Prostate gland (tissue), 2 donors: ENCODE results near the gene GRIN2B. TPM values are rescaled to one million over a fixed set of nuclear protein-coding genes. Genes with fewer than 3 reads are reported as not detected.

Experiments used
- DNase-seq: peaks from one replicate; pipeline ENCODE4 v3.0.0-alpha.2; 2019; ENCODE audit warnings: low spot score
- H3K27ac ChIP-seq, 2 donors: fragments of 200-600 bp; sonication (generic); 2 replicates each; pipeline ENCODE4 v1.5.1; 2017 to 2019
- H3K27me3 ChIP-seq: fragments of 200-600 bp; sonication (generic); replicated peaks from 2 replicates; pipeline ENCODE4 v1.5.1; 2019; ENCODE audit not compliant: insufficient read depth
- H3K36me3 ChIP-seq, 2 donors: fragments of 200-600 bp; sonication (generic); 1 replicate in 1 of 2; 2 replicates in 1 of 2; pipeline versions ENCODE4 v1.5.1 to v1.8.1; 2017 to 2019
- H3K4me1 ChIP-seq: fragments of 200-600 bp; sonication (generic); replicated peaks from 2 replicates; pipeline ENCODE4 v1.5.1; 2019
- H3K4me3 ChIP-seq, 2 donors: fragments of 200-600 bp; sonication (generic); 2 replicates each; pipeline ENCODE4 v1.5.1; 2017 to 2019
- H3K9me3 ChIP-seq: fragments of 200-600 bp; sonication (generic); 2 replicates; pipeline ENCODE4 v1.5.1; 2017
- CTCF ChIP-seq, 4 experiments: fragments of 200-600 bp in 2 of 4; fragments of 450-650 bp in 2 of 4; sonication (generic) in 2 of 4; IDR thresholded peaks; 1 replicate in 3 of 4; 2 replicates in 1 of 4; pipeline ENCODE4 v1.5.1; 2016 to 2019; ENCODE audit warnings: antibody characterized with exemption in 4 of 4, mild to moderate bottlenecking in 2 of 4, moderate library complexity in 2 of 4
- POLR2A ChIP-seq: fragments of 450-650 bp; IDR thresholded peaks from one replicate; pipeline ENCODE4 v1.6.1; 2016; ENCODE audit warnings: antibody characterized with exemption, mild to moderate bottlenecking
- POLR2AphosphoS5 ChIP-seq: sonication (generic); formaldehyde crosslinking; IDR thresholded peaks from one replicate; pipeline ENCODE4 v1.6.1; 2017; ENCODE audit warnings: antibody characterized with exemption
- WGBS: methylation state at CpG from one replicate; pipeline ENCODE4 v1.1.5; 2018; 5-methylcytosine and 5-hydroxymethylcytosine counted together
- intact Hi-C: fragments of 100-400 bp; cut with DNase I; formaldehyde crosslinking; loops from one replicate; pipeline ENCODE4 v1.14.2; 2022
- total RNA-seq, 2 donors: library from RNA; depleted of rRNA; stranded (reverse); fragments of >200 nt; gene quantifications; one replicate each; pipeline ENCODE4 v1.1.0, GENCODE V29; 2016

The GRIN2B gene
- total RNA-seq, 2 donors from 2014 or later: 0.11 TPM; not detected in 1

GRCh38 chr12:13935169-13935568 lies 46.2 kb downstream of the GRIN2B start:
- H3K4me1 ChIP-seq: no peaks in the 10 kb centered on the region
- H3K27me3 ChIP-seq: no peaks in the 10 kb centered on the region
- intact Hi-C loops: no loop called here
- H3K4me3 ChIP-seq: no peak overlapping the region
- TF ChIP-seq POLR2A (no peak), CTCF (IDR thresholded peaks at IDR 0.05) (no peak), POLR2AphosphoS5 (no peak)
- H3K36me3 ChIP-seq: no peaks in the 10 kb centered on the region
- DNase-seq: no peak
- no peaks in the 10 kb centered on the region for H3K9me3 ChIP-seq
- WGBS: 46% methylated on average over 2 of the region's 2 CpGs
- no peak overlapping the region for H3K27ac ChIP-seq
